ENCODE data around the gene MPHOSPH10.

DNA sequence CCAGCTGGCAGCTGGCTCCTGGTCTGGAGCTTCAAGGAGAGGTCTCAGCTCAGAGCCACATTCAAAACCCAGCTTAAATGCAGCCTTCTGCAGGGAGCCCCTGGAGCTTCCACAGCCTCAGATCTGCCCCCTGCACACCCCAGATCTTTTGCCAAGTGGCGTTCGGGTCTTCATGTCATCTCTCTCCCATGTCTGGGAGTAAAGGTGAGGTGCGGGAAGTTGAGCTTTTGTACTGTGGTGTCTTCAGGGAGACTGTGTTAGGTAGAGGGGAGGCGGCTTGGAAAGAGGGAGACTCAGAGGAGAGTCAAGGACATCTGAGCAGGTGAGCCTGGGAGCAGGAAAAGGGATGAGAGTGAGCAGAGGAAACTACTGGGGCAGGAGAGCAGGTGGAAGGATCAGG, 25.4 kb downstream of the MPHOSPH10 start:
- TF ChIP-seq POLR2A (IDR thresholded peaks at IDR 0.05; ENCODE audit: low read depth, low read length) (no peak), POLR2AphosphoS5 (IDR thresholded peaks at IDR 0.05; ENCODE audit: low read depth, low read length) (no peak), TAF1 (IDR thresholded peaks at IDR 0.05; ENCODE audit: low read depth, low read length) (no peak), POU2F2 (IDR thresholded peaks at IDR 0.05; ENCODE audit: low read depth, low read length) (no peak), PAX5 (IDR thresholded peaks at IDR 0.05; ENCODE audit: insufficient read depth, low read length, severe bottlenecking) (no peak)

All from GM12891 (cell line).